Liver (tissue), 9 donors: ENCODE data around the gene CLTRN. TPM values are rescaled to one million over a fixed set of nuclear protein-coding genes. Genes with fewer than 3 reads are reported as not detected.

Experiments used
- DNase-seq: peaks from one replicate; pipeline ENCODE4 v3.0.0-alpha.2; 2017; ENCODE audit warnings: low spot score
- H3K27ac ChIP-seq, 2 donors: one replicate each; pipeline ENCODE4 v1.7.0; 2013; ENCODE audit warnings: inconsistent platforms in 2 of 2, low read length in 2 of 2, control low read depth in 1 of 2, low read depth in 1 of 2, mild to moderate bottlenecking in 1 of 2
- H3K27me3 ChIP-seq, 4 donors: one replicate each; pipeline versions ENCODE4 v1.6.1 to v1.7.0; 2013; ENCODE audit warnings: low read length in 3 of 4, inconsistent platforms in 1 of 4, mild to moderate bottlenecking in 1 of 4, moderate library complexity in 1 of 4; ENCODE audit not compliant: control insufficient read depth in 4 of 4, insufficient read depth in 4 of 4
- H3K36me3 ChIP-seq, 4 donors: one replicate each; pipeline versions ENCODE4 v1.6.1 to v1.7.0; 2013; ENCODE audit warnings: low read length in 3 of 4, mild to moderate bottlenecking in 3 of 4, low read depth in 1 of 4, moderate library complexity in 1 of 4; ENCODE audit not compliant: control insufficient read depth in 4 of 4, insufficient read depth in 3 of 4
- H3K4me1 ChIP-seq, 4 donors: one replicate each; pipeline versions ENCODE4 v1.6.1 to v1.7.0; 2013; ENCODE audit warnings: low read length in 3 of 4, mild to moderate bottlenecking in 3 of 4, moderate library complexity in 1 of 4; ENCODE audit not compliant: control insufficient read depth in 4 of 4, insufficient read depth in 4 of 4
- H3K4me3 ChIP-seq, 3 donors: one replicate each; pipeline versions ENCODE4 v1.6.1 to v1.7.0; 2013; ENCODE audit warnings: low read length in 3 of 3, control low read depth in 1 of 3, low read depth in 1 of 3, mild to moderate bottlenecking in 1 of 3
- H3K9ac ChIP-seq, 2 donors: one replicate each; pipeline ENCODE4 v1.7.0; 2013; ENCODE audit warnings: low read length in 2 of 2, mild to moderate bottlenecking in 2 of 2, moderate library complexity in 2 of 2, control low read depth in 1 of 2, low read depth in 1 of 2
- H3K9me3 ChIP-seq, 4 donors: one replicate each; pipeline versions ENCODE4 v1.6.1 to v1.7.0; 2013; ENCODE audit warnings: low read length in 3 of 4; ENCODE audit not compliant: control insufficient read depth in 4 of 4
- EGR1 ChIP-seq, 2 donors: IDR thresholded peaks; 2 replicates each; pipeline ENCODE4 v1.6.1; 2016 to 2018; ENCODE audit warnings: antibody characterized with exemption in 2 of 2, low read depth in 2 of 2
- FOXA1 ChIP-seq: IDR thresholded peaks from 2 replicates; pipeline ENCODE4 v1.6.1; 2016; ENCODE audit warnings: antibody characterized with exemption
- FOXA2 ChIP-seq: IDR thresholded peaks from 2 replicates; pipeline ENCODE4 v1.6.1; 2016; ENCODE audit warnings: antibody characterized with exemption
- GABPA ChIP-seq, 2 donors: IDR thresholded peaks in 1 of 2; conservative IDR thresholded peaks in 1 of 2; 2 replicates each; pipeline ENCODE4 v1.6.1; 2016; ENCODE audit warnings: antibody characterized with exemption in 2 of 2, mild to moderate bottlenecking in 1 of 2, moderate library complexity in 1 of 2
- HNF4G ChIP-seq: IDR thresholded peaks from 2 replicates; pipeline ENCODE4 v1.6.1; 2016; ENCODE audit warnings: antibody characterized with exemption
- JUND ChIP-seq, 2 donors: IDR thresholded peaks; 2 replicates each; pipeline ENCODE4 v1.6.1; 2016; ENCODE audit warnings: antibody characterized with exemption in 2 of 2
- RAD21 ChIP-seq, 2 donors: IDR thresholded peaks; 2 replicates each; pipeline ENCODE4 v1.6.1; 2016; ENCODE audit warnings: antibody characterized with exemption in 2 of 2, mild to moderate bottlenecking in 2 of 2
- TAF1 ChIP-seq: conservative IDR thresholded peaks from 2 replicates; pipeline ENCODE4 v1.6.1; 2016; ENCODE audit warnings: antibody characterized with exemption, mild to moderate bottlenecking
- YY1 ChIP-seq: IDR thresholded peaks from 2 replicates; pipeline ENCODE4 v1.6.1; 2016; ENCODE audit warnings: antibody characterized with exemption, mild to moderate bottlenecking
- WGBS: extraction: QIAGEN DNeasy Blood & Tissue Kit; methylation state at CpG from one replicate; pipeline ENCODE4 v1.1.7; 2013; 5-methylcytosine and 5-hydroxymethylcytosine counted together
- polyA plus RNA-seq, 2 donors: library from polyadenylated mRNA; stranded (reverse) in 1 of 2; unstranded in 1 of 2; fragments of 200-250 nt in 1 of 2; fragments of >200 nt in 1 of 2; fragmentation: Nextera tagmentation in 1 of 2; extraction: Ambion mirVana in 1 of 2; gene quantifications; one replicate each; pipeline versions ENCODE4 v1.2.1 to v1.2.3, GENCODE V29; 2013 to 2015
- total RNA-seq, 2 donors: library from RNA; depleted of rRNA; stranded (reverse); fragments of >200 nt; gene quantifications; one replicate each; pipeline ENCODE4 v1.2.3, GENCODE V29; 2014
- TF ChIP-seq, protein P1 (sequence below): IDR thresholded peaks from 2 replicates; pipeline ENCODE4 v1.6.1; 2016; ENCODE audit warnings: antibody characterized with exemption
- TF ChIP-seq, protein P2 (sequence below): IDR thresholded peaks from 2 replicates; pipeline ENCODE4 v1.6.1; 2016; ENCODE audit warnings: antibody characterized with exemption, mild to moderate bottlenecking
- TF ChIP-seq, protein P3 (sequence below): IDR thresholded peaks from 2 replicates; pipeline ENCODE4 v1.6.1; 2016; ENCODE audit warnings: antibody characterized with exemption
- TF ChIP-seq, protein P4 (sequence below): fragments of 150-350 bp; IDR thresholded peaks from 2 replicates; pipeline ENCODE4 v1.5.1; 2017; ENCODE audit warnings: improper control_type of control experiment, low read depth, low read length; ENCODE audit not compliant: missing input control
- donor health status: healthy.
- donor health status: healthy.
- donor health status: healthy.
- donor health status: healthy.
- donor health status: healthy.

The CLTRN gene
- total and polyA plus RNA-seq, 4 donors: 1.5 to 11.0 (median 5.0) TPM

DNA sequence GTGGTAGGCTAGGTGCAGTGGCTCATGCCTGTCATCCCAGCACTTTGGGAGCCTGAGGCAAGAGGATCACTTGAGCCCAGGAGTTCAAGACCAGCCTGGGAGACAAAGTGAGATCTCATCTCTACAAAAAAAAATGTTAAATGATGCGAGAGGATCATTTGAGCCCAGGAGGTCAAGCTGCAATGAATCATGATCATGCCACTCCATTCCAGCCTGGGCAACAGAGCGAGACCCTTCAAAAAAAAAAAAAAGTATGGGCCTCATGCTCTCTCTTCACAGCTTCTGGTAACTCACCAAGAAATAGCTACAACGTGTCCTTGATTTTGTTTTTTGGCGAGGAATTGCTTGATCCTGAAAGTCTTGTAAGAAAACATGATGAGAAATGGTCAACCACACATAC is 65.1 kb downstream of the CLTRN start:
- TF ChIP-seq GABPA (IDR thresholded peaks at IDR 0.05 in 1 of 2, conservative IDR thresholded peaks at IDR 0.05 in 1 of 2) (no peak), FOXA1 (no peak), RAD21 (IDR thresholded peaks at IDR 0.05) (no peak)
- Histone ChIP-seq H3K4me3 (no peak overlapping the region), H3K9me3 (no peaks in the 10 kb centered on the region), H3K27me3 (peaks cover 0 to 2% (median 0%) of the 10 kb centered on the region in 4 donors), H3K36me3 (no peaks in the 10 kb centered on the region), H3K27ac (no peak overlapping the region), H3K4me1 (no peaks in the 10 kb centered on the region), H3K9ac (no peak overlapping the region)
- DNase-seq: no peak
- WGBS: 95% methylated on average over 4 of the region's 4 CpGs

DNA sequence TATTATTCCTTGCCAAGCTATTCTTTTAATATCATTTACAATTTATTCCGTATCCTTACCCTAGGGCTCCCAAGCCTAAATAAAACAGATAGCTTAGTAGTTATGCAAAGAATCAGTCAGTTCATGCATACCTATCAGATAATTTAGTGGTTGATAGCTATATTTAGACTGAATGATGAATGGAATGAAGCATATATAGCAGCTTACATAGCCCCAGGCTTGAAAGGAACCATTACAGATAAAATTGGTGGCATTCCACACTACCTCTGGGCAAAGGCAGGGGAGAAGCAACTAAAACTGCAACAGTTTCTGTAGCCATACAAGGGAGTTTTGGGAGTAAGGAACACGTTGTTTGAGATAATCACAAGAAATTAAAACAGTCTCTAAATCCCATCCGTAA is 66.6 kb downstream of the CLTRN start:
- TF ChIP-seq JUND (IDR thresholded peaks at IDR 0.05) (no peak), FOXA1 (no peak), HNF4G (no peak), GABPA (IDR thresholded peaks at IDR 0.05 in 1 of 2, conservative IDR thresholded peaks at IDR 0.05 in 1 of 2) (no peak), TAF1 (no peak)
- TF ChIP-seq, protein P1, sequence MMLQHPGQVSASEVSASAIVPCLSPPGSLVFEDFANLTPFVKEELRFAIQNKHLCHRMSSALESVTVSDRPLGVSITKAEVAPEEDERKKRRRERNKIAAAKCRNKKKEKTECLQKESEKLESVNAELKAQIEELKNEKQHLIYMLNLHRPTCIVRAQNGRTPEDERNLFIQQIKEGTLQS: no peak
- TF ChIP-seq, protein P2, sequence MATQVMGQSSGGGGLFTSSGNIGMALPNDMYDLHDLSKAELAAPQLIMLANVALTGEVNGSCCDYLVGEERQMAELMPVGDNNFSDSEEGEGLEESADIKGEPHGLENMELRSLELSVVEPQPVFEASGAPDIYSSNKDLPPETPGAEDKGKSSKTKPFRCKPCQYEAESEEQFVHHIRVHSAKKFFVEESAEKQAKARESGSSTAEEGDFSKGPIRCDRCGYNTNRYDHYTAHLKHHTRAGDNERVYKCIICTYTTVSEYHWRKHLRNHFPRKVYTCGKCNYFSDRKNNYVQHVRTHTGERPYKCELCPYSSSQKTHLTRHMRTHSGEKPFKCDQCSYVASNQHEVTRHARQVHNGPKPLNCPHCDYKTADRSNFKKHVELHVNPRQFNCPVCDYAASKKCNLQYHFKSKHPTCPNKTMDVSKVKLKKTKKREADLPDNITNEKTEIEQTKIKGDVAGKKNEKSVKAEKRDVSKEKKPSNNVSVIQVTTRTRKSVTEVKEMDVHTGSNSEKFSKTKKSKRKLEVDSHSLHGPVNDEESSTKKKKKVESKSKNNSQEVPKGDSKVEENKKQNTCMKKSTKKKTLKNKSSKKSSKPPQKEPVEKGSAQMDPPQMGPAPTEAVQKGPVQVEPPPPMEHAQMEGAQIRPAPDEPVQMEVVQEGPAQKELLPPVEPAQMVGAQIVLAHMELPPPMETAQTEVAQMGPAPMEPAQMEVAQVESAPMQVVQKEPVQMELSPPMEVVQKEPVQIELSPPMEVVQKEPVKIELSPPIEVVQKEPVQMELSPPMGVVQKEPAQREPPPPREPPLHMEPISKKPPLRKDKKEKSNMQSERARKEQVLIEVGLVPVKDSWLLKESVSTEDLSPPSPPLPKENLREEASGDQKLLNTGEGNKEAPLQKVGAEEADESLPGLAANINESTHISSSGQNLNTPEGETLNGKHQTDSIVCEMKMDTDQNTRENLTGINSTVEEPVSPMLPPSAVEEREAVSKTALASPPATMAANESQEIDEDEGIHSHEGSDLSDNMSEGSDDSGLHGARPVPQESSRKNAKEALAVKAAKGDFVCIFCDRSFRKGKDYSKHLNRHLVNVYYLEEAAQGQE: no peak
- WGBS: 91% methylated on average over 3 of the region's 3 CpGs
- H3K9ac ChIP-seq: no peak overlapping the region
- H3K4me3 ChIP-seq: no peak overlapping the region
- H3K36me3 ChIP-seq: no peaks in the 10 kb centered on the region
- H3K27ac ChIP-seq: no peak overlapping the region
- H3K27me3 ChIP-seq: no peaks in the 10 kb centered on the region
- no peaks in the 10 kb centered on the region for H3K4me1 ChIP-seq
- DNase-seq: no peak
- no peaks in the 10 kb centered on the region for H3K9me3 ChIP-seq

DNA sequence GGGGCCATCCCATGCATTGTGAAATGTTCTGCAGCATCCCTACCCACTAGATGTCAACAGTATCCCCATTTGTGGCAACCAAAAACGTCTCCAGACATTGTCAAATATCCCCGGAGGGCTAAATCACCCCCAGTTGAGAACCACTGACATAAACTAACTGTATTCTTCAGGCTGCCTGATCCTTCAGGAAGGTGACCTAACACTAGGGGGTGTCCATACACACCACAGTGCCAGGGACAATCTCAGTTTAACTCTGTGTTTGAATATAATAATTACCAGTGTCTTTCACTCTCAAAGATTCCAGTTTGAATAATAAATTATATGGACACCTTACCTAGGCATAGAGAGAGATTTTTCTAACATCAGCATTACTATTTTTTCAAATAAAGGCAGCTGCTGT is 70.2 kb downstream of the CLTRN start:
- H3K27me3 ChIP-seq: no peaks in the 10 kb centered on the region
- H3K9ac ChIP-seq: no peak overlapping the region
- DNase-seq: no peak
- 54% methylated on average over 2 of the region's 2 CpGs for WGBS
- H3K4me3 ChIP-seq: no peak overlapping the region
- no peak overlapping the region for H3K27ac ChIP-seq
- no peaks in the 10 kb centered on the region for H3K9me3 ChIP-seq
- no peaks in the 10 kb centered on the region for H3K36me3 ChIP-seq
- H3K4me1 ChIP-seq: no peaks in the 10 kb centered on the region
- peak; percentile 24 to 54 for TF ChIP-seq RAD21 (IDR thresholded peaks at IDR 0.05)
- TF ChIP-seq FOXA2: no peak
- no peak for TF ChIP-seq JUND (IDR thresholded peaks at IDR 0.05)
- TF ChIP-seq EGR1 (IDR thresholded peaks at IDR 0.05; ENCODE audit: low read depth in 2 of 2): no peak
- TF ChIP-seq, protein P3, sequence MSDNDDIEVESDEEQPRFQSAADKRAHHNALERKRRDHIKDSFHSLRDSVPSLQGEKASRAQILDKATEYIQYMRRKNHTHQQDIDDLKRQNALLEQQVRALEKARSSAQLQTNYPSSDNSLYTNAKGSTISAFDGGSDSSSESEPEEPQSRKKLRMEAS: no peak
- TF ChIP-seq, protein P4, sequence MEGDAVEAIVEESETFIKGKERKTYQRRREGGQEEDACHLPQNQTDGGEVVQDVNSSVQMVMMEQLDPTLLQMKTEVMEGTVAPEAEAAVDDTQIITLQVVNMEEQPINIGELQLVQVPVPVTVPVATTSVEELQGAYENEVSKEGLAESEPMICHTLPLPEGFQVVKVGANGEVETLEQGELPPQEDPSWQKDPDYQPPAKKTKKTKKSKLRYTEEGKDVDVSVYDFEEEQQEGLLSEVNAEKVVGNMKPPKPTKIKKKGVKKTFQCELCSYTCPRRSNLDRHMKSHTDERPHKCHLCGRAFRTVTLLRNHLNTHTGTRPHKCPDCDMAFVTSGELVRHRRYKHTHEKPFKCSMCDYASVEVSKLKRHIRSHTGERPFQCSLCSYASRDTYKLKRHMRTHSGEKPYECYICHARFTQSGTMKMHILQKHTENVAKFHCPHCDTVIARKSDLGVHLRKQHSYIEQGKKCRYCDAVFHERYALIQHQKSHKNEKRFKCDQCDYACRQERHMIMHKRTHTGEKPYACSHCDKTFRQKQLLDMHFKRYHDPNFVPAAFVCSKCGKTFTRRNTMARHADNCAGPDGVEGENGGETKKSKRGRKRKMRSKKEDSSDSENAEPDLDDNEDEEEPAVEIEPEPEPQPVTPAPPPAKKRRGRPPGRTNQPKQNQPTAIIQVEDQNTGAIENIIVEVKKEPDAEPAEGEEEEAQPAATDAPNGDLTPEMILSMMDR: no peak
- no peak for TF ChIP-seq YY1
